ENCODE data around the gene ANKRD35. TPM values are rescaled to one million over a fixed set of nuclear protein-coding genes. Genes with fewer than 3 reads are reported as not detected.
"Not testable (repeated sequence)": the region's sequence is repeated elsewhere in the genome, so short reads cannot be mapped to it uniquely, and the experiment has no call there.

Gene ANKRD35, protein sequence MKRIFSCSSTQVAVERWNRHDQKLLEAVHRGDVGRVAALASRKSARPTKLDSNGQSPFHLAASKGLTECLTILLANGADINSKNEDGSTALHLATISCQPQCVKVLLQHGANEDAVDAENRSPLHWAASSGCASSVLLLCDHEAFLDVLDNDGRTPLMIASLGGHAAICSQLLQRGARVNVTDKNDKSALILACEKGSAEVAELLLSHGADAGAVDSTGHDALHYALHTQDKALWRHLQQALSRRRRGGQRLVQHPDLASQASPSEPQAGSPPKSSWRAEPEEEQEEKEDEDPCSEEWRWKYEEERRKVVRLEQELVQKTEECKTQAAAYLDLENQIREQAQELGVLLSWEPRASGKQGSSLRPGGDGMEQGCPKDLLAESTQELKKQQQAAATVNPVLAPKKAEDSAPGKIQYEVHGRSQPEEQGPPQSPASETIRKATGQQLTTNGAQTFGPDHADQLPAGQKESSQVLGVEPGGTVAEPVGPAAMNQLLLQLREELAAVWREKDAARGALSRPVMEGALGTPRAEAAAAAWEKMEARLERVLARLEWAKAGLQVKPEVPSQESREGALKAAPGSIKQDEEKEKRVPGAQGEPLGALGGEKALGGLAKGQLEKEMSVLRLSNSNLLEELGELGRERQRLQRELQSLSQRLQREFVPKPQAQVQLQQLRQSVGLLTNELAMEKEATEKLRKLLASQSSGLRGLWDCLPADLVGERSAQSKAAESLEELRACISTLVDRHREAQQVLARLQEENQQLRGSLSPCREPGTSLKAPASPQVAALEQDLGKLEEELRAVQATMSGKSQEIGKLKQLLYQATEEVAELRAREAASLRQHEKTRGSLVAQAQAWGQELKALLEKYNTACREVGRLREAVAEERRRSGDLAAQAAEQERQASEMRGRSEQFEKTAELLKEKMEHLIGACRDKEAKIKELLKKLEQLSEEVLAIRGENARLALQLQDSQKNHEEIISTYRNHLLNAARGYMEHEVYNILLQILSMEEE
- total RNA-seq (2014; rRNA removed; shearing (Covaris generic)), result not detected in 2 replicates

DNA sequence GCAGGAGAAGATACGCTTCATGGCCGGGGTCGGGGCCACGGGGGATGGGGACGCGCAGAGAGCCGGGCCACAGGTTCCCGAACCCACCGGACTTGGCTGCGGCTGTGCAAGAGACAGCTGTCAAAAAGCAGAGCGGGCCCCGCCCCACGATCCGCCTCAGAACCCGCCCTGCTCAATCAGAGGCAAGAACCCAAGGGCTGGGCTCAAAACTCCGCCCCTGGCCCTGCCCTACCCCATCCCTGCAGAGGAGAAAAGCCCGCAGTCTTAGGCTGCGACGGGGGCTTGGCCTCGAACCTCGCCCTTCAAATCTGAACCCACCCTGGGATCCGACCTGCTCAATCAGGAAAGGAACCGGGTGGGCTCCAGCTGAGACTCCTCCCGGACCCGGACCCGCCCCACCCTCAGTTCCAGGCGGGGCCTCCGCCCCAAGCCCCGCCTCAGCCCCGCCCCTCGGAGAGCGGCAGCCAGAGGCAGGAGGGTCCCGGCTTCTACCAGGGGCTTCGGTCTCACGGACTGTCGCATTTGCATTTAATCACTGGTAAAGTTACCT, at the start of gene ANKRD35:
Gene ANKRD35, minus strand, starts transcription at position 129 of the 550 bp plus-strand sequence. Its CDS starts 108 bp downstream, at position 21.
- Histone ChIP-seq H3K27me3 (replicated peaks) (0 out of 2 replicates have a peak, but pooled peaks cover 8% of the 10 kb centered on the region), H3K9me3 (replicated peaks) (no peaks in the 10 kb centered on the region), H3K4me3 (peak within 1 kb of the TSS; percentile 46), H3K4me1 (replicated peaks) (peaks cover 9% of the 10 kb centered on the region), H3K27ac (no peak within 1 kb of the TSS), H3K36me3 (no peaks in the 10 kb centered on the region)
- peak; percentile 73 to 80 for DNase-seq (ENCODE audit: low read depth in 1 of 2, low spot score in 2 of 2)

DNA sequence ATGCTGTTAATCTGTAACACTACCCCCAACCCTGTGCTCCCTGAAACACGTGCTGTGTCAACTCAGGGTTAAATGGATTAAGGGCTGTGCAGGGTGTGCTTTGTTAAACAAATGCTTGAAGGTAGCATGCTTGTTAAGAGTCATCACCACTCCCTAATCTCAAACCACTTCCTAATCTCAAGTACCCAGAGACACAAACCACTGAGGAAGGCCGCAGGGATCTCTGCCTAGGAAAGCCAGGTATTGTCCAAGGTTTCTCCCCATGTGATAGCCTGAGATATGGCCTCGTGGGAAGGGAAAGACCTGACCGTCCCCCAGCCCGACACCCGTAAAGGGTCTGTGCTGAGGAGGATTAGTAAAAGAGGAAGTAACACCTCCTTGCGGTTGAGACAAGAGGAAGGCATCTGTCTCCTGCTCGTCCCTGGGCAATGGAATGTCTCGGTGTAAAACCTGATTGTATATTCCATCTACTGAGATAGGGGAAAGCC, 46.9 kb upstream of the ANKRD35 start:
- not testable (repeated sequence) for H3K4me3 ChIP-seq; H3K9me3 ChIP-seq (replicated peaks); H3K27ac ChIP-seq; H3K4me1 ChIP-seq (replicated peaks); DNase-seq (ENCODE audit: low read depth in 1 of 2, low spot score in 2 of 2); H3K27me3 ChIP-seq (replicated peaks)
- H3K36me3 ChIP-seq, result peaks cover 36% of the 10 kb centered on the region

DNA sequence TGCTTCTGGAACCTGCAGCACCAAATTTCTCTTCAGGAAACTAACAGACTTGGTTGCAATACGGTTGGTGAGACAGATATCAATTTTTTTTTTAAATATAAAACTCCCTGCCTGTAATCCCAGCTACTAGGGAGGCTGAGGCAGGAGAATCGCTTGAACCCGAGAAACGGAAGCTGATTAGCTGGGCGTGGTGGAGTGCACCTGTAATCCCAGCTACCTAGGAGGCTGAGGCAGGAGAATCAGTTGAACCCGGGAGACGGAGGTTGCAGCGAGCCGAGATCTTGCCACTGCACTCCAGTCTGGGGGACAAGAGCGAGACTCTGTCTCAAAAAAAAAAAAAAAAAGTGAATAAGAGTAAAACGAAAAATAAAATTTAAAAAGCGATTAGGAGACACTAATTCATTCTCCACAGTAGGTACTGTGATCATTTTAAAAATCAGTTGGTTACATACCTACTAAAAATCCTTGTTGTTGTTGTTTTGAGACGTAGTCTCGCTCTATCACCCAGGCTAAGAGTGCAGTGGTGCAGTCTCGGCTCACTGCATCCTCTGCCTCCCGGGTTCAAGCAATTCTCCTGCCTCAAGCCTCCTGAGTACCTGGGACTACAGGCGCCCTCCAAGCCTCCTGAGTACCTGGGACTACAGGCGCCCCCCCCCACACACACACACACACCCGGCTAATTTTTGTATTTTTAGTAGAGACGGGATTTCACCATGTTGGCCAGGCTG, 42.4 kb upstream of the ANKRD35 start:
- Histone ChIP-seq H3K36me3 (peaks cover 26% of the 10 kb centered on the region), H3K9me3 (replicated peaks) (no peaks in the 10 kb centered on the region), H3K27me3 (replicated peaks) (no peaks in the 10 kb centered on the region), H3K4me3 (peak overlapping the region; percentile 58), H3K4me1 (replicated peaks) (peaks cover 8% of the 10 kb centered on the region), H3K27ac (peak overlapping the region; percentile 94)
- DNase-seq (ENCODE audit: low read depth in 1 of 2, low spot score in 2 of 2), result no peak

DNA sequence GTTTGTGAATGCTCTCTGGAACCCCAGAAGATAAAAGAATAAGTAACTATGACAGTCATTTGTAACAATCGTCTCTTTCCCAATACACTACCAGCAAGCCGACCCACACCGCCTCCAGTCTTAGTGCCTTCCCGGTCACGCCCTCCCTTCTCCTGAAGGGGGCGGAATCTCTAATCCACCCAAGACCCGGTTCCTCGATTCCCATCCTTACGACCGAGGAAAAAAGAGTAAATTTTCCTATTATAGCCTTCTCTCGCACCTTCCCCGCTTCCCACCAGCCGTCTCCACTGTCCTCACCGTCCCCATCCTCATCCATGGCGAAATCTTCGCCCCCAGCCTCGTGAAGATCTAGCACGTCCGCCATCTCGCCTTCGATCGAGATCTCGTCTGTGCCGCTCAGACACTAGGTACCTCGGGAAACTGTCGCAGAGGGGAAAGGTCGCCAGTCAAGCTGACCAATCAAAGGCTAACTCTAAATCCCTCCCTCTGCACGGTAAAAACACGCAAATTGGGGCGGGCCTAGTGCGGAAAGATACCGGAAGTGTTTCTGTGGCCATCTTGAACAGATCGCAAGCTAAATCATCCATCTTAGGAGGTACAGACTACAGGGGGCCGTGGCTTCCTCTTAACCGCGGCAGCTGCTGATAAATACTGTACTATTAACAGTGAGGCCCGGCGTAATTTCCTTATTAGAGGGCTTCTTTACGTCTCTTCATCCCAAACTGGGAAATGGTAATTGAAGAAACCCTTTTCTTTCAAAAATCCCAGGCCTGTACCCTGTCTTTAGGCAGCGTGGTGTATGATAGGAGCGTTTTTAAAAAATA, 41.6 kb upstream of the ANKRD35 start, which contains the start of gene RBM8A:
Gene RBM8A, minus strand, starts transcription at position 422 of the 824 bp plus-strand sequence. Its CDS starts 58 bp downstream, at position 364.
- Histone ChIP-seq H3K4me3 (peak within 1 kb of the TSS; percentile 58), H3K9me3 (replicated peaks) (no peaks in the 10 kb centered on the region), H3K4me1 (replicated peaks) (peaks cover 8% of the 10 kb centered on the region), H3K27me3 (replicated peaks) (no peaks in the 10 kb centered on the region), H3K36me3 (peaks cover 33% of the 10 kb centered on the region), H3K27ac (peak within 1 kb of the TSS; percentile 94)
- peak; percentile 96 to 97 for DNase-seq (ENCODE audit: low read depth in 1 of 2, low spot score in 2 of 2)

DNA sequence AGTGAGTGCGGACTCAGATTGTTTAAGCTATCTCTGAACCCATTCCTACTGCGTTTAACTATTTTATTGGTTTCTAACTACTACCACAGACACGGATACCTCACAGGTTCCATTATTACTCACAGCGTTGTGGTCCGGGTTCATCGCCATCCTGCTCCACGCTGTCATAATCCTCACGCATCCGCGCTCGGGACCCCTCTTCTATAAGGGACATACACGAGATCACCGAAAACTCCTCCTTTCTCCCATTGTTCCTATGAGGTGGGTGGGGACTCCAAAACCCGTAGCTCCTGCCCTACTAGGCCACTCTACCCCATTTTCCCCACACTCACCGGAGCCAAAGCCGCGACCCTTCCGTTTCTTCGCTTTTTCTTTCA, 41.0 kb upstream of the ANKRD35 start:
- Histone ChIP-seq H3K4me1 (replicated peaks) (peaks cover 8% of the 10 kb centered on the region), H3K27me3 (replicated peaks) (no peaks in the 10 kb centered on the region), H3K36me3 (peaks cover 34% of the 10 kb centered on the region), H3K4me3 (peak overlapping the region; percentile 58), H3K9me3 (replicated peaks) (no peaks in the 10 kb centered on the region), H3K27ac (peak overlapping the region; percentile 94)
- DNase-seq (ENCODE audit: low read depth in 1 of 2, low spot score in 2 of 2), result no peak

DNA sequence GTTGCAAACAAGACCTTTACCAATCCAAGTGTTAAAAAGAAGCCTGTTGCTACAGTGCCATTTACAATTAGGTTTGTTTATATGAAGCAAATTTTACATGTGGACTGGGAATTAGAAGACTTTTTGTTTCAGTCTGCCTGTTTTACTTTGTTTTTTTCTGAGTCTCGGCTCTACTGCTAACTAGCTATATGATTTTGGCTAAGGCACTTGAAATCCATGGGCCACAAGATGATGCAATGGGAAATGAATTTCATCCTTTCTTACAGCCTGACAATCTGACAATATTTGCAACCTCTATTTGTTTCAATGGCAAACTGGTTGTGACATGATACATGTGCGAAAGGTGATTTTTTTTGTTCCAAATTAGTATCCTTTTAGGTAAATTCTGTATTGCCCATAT, 36.6 kb upstream of the ANKRD35 start:
- no peak for DNase-seq (ENCODE audit: low read depth in 1 of 2, low spot score in 2 of 2)
- Histone ChIP-seq H3K36me3 (peaks cover 29% of the 10 kb centered on the region), H3K4me1 (replicated peaks) (peaks cover 28% of the 10 kb centered on the region), H3K9me3 (replicated peaks) (no peaks in the 10 kb centered on the region), H3K4me3 (no peak overlapping the region), H3K27ac (no peak overlapping the region), H3K27me3 (replicated peaks) (no peaks in the 10 kb centered on the region)

DNA sequence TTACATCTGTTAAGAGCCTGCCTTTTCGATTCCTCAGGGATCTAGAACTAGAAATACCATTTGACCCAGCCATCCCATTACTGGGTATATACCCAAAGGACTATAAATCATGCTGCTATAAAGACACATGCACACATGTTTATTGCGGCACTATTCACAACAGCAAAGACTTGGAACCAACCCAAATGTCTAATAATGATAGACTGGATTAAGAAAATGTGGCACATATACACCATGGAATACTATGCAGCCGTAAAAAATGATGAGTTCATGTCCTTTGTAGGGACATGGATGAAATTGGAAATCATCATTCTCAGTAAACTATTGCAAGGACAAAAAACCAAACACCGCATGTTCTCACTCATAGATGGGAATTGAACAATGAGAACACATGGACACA, 34.6 kb upstream of the ANKRD35 start:
- peaks cover 24% of the 10 kb centered on the region for H3K4me1 ChIP-seq (replicated peaks)
- H3K4me3 ChIP-seq; DNase-seq (ENCODE audit: low read depth in 1 of 2, low spot score in 2 of 2); H3K27ac ChIP-seq; H3K9me3 ChIP-seq (replicated peaks); H3K27me3 ChIP-seq (replicated peaks): not testable (repeated sequence)
- H3K36me3 ChIP-seq, result peaks cover 33% of the 10 kb centered on the region

DNA sequence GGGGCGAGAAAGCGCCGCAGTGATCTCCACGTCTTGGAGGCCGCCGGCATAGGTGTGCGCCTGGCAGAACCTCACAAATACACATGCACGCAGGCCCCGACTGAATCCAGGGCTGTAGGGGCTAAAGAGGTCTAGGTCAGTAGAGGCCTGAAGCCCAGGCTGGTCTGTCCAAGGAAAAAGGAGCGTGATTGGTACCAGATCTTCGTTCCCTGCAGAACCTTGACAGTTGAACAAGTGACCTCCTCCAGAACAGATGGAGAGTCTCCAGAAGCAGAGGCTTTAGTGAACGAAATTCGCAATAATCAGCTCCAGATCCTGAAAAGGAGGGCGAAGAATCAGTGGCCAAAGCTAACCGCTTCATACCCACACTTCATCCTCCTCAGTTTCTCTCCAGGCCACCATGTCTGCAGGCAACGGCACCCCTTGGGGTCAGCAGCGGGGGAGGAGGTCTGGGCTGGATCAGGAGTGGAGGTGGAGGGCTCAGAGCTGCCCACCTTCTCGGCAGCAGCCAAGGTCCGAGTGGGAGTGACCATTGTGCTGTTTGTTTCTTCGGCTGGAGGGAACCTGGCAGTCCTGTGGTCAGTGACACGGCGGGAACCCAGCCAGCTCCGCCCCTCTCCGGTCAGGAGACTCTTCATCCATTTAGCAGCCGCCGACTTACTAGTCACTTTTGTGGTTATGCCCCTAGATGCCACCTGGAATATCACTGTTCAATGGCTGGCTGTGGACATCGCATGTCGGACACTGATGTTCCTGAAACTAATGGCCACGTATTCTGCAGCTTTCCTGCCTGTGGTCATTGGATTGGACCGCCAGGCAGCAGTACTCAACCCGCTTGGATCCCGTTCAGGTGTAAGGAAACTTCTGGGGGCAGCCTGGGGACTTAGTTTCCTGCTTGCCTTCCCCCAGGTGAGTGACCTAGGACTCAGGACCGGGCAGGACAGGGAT, 33.6 kb upstream of the ANKRD35 start:
- H3K27me3 ChIP-seq (replicated peaks), result no peaks in the 10 kb centered on the region
- peak overlapping the region; percentile 72 for H3K27ac ChIP-seq
- H3K4me1 ChIP-seq (replicated peaks), result peaks cover 27% of the 10 kb centered on the region
- peaks cover 43% of the 10 kb centered on the region for H3K36me3 ChIP-seq
- peak overlapping the region; percentile 76 for H3K4me3 ChIP-seq
- H3K9me3 ChIP-seq (replicated peaks), result no peaks in the 10 kb centered on the region
- peak in 1 of 2 experiments; percentile 56 for DNase-seq (ENCODE audit: low read depth in 1 of 2, low spot score in 2 of 2)

DNA sequence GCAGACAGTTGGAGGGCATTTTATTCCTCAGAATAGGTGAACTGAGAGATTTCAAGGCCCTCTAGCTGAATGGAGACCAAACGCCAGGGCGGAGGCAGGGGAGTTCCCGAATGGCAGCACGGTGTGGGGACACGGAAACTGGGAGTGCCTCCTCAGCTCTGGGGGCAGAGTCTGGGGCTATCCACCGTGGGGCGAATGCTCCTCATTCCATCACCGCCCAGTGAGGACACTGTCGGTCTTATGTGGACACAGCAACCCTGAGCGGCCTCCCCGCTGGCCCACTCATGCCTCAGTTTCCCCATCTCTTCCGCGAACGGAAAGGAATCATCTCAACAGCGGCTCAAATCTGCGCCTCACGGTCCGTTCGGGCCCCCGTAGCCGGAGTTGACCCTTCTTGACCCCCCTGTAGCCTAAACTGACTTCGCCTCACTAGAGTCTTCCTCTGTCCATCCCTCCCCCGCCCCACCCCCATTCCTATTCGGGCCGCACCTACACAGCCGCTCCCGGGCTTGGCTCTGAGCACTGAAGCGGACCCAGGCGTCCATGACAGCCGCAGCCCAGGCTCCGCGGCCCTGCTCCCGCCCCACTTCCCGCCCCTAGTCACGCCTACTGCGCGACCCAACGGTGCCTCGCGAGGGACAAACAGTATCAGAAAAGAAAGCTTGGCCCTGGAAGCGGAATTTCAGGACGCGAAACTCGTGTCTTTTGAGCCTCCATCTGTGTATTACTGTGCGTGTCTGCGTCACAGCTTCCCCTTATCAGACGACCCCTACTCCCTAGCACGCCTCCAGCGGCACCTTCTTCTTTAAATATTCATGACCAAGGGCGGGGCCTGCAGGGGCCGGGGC, 32.7 kb upstream of the ANKRD35 start, which contains the start of gene PEX11B:
Gene PEX11B, minus strand, starts transcription at position 574 of the 848 bp plus-strand sequence. Its CDS starts 29 bp downstream, at position 545.
- peak; percentile 84 to 90 for DNase-seq (ENCODE audit: low read depth in 1 of 2, low spot score in 2 of 2)
- Histone ChIP-seq H3K36me3 (peaks cover 48% of the 10 kb centered on the region), H3K4me1 (replicated peaks) (peaks cover 27% of the 10 kb centered on the region), H3K27ac (peak within 1 kb of the TSS; percentile 72), H3K4me3 (peak within 1 kb of the TSS; percentile 76), H3K9me3 (replicated peaks) (no peaks in the 10 kb centered on the region), H3K27me3 (replicated peaks) (no peaks in the 10 kb centered on the region)

DNA sequence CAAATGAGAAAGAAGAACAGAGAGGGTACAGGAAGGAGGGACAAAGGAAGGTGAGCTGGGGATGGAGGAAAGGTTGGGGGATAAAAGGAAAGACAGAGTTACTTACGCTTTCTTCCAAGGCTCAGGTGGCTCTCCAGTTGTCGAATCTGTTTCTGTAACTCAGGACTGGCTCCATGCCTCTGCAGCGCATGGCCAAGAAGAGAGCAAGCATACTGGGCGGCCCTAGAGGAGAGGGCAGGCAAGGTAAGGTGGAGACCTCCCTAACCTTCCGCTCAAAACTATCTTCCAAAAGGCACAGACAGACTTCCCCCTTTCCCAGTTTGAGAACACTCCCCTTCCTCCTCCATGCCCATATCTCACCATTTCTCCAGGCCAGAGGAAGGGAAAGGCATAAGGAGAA, 31.9 kb upstream of the ANKRD35 start:
- Histone ChIP-seq H3K9me3 (replicated peaks) (no peaks in the 10 kb centered on the region), H3K36me3 (peaks cover 47% of the 10 kb centered on the region), H3K4me1 (replicated peaks) (peaks cover 27% of the 10 kb centered on the region), H3K27ac (no peak overlapping the region), H3K4me3 (peak overlapping the region; percentile 76), H3K27me3 (replicated peaks) (no peaks in the 10 kb centered on the region)
- no peak for DNase-seq (ENCODE audit: low read depth in 1 of 2, low spot score in 2 of 2)

DNA sequence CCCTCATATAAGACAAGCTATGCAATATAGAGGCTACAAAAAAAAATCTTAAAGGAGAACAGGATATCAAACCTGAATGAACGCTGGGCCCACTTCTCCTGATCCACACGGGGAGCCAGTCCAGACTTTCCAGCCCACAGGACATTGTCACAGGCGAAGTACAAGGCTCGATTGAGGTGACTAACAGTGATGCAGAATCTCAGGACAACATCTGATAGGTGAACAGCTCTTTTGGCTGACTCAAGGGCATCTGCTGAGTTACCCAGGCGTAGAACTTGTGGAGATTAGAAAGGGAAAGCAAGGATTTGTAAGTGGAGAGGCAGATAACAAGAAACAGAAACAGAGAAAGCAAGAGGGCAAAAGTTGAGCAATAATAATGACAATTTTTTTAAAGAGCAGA, 31.1 kb upstream of the ANKRD35 start:
- Histone ChIP-seq H3K9me3 (replicated peaks) (no peaks in the 10 kb centered on the region), H3K36me3 (peaks cover 51% of the 10 kb centered on the region), H3K27me3 (replicated peaks) (no peaks in the 10 kb centered on the region), H3K4me1 (replicated peaks) (peaks cover 27% of the 10 kb centered on the region), H3K4me3 (no peak overlapping the region), H3K27ac (no peak overlapping the region)
- DNase-seq (ENCODE audit: low read depth in 1 of 2, low spot score in 2 of 2), result no peak
